GM12874 (cell line): ENCODE results near the gene MYB.

Experiments used
- TF ChIP-seq, protein P1 (sequence below): IDR thresholded peaks from 2 replicates; pipeline ENCODE4 v1.5.1; 2011; ENCODE audit warnings: low read depth, mild to moderate bottlenecking, control low read depth, low read length, moderate library complexity; ENCODE audit not compliant: insufficient read depth

Gene MYB

GRCh38 chr6:135250751-135251497, 69.8 kb downstream of the MYB start:
- TF ChIP-seq, protein P1, sequence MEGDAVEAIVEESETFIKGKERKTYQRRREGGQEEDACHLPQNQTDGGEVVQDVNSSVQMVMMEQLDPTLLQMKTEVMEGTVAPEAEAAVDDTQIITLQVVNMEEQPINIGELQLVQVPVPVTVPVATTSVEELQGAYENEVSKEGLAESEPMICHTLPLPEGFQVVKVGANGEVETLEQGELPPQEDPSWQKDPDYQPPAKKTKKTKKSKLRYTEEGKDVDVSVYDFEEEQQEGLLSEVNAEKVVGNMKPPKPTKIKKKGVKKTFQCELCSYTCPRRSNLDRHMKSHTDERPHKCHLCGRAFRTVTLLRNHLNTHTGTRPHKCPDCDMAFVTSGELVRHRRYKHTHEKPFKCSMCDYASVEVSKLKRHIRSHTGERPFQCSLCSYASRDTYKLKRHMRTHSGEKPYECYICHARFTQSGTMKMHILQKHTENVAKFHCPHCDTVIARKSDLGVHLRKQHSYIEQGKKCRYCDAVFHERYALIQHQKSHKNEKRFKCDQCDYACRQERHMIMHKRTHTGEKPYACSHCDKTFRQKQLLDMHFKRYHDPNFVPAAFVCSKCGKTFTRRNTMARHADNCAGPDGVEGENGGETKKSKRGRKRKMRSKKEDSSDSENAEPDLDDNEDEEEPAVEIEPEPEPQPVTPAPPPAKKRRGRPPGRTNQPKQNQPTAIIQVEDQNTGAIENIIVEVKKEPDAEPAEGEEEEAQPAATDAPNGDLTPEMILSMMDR, result no peak

DNA sequence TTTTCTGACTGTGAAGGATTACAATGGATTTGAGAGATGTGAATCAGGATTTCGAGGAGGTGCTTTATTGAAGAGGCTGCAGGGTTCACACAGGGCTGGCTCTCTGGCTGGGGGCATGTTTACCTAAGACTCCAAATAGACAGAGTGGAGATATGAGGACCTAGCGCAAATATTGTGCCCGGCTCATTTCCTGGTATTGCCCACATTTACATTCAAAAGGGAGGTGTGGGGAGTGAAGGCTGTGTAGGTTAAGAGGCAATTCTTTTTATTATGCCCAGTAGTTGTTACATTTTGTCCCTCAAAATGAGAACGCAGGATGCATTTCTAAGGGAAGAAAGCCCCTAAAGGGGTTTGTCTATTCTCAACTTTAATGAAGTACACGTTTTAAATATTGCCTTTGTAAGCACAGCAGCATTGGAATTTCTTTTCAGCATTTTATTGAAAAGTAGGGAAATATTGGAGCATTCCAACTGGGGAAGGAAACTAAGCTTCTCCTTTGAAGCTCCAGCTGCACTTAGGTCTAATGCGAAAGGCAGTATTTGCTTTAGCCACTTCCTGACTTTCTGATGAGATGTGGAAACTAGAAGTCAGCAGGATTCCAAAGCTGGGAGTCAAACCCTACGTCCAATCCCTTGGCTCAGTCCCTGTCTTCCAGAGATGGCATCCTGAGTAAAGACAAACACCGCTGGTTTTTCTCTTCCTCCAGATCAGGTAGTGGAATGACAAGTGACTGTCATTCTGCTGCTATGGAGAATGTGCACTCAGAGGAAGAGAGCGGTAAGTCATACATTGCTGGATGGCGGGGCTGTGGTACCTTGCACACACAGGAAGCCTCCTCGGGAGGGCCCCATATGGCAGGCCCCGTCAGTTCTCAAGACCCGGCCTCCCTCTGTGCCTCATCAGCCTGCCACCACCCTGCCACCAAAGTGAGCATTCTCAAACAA, 70.7 kb downstream of the MYB start:
- TF ChIP-seq, protein P1, result no peak

DNA sequence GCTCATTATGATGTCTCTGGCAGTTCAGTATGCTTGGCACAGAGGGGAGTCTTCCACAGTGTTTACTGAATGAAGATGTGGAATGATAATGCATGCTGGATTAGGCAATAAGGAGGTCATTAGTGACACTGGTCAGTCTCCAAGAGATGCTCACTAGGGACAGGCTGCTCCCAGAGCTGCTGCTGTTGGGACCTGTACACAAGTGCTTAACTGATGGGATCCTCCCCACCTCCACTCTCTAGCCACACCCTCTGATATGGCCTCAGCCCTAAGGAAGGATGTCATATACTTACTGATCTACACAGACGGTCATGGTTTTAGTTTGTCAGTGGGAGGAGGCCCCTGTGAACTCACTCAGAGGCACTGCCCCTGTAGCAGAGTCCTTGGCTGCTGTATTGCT, 73.4 kb downstream of the MYB start:
- TF ChIP-seq, protein P1, result no peak

DNA sequence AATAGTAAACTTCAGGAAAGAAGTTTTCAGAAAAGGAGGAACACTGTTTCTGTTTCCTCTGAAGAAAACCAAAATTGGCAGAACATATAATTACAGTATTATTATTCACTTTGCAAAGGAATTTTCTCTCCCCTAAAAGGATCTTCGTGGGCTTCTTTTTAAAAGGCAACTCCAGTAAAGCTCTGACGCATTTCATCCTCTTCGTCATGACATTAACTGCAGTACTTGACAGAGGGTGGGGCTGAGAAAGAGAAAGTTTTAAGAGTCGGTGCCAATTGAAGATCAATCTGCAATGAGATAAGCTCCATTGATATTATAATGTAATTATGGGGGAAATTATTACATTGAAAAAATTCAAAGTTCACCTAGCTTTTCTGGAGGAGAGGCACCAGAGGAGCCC, 75.8 kb downstream of the MYB start:
- TF ChIP-seq, protein P1, result no peak

- TF ChIP-seq, protein P1, result no peak
Observed at GRCh38 chr6:135257631-135258405, 76.7 kb downstream of the MYB start.

GRCh38 chr6:135258970-135259369, 77.9 kb downstream of the MYB start:
- TF ChIP-seq, protein P1, result no peak

DNA sequence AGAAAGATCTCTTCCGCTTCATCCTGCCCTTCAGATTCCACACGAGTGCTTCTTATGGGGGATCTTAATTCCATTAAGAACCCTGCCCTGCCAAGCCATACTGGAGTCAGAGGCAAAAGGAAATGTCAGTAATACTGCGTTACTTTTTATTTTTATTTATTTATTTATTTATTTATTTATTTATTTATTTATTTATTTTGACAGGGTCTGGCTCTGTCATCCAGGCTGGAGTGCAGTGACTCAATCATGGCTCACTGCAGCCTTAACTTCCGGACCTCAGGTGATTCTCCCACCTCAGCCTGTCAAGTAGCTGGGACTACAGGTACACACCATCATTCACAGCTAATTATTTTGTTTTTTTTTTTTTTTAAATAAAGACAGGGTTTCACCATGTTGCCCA, 79.5 kb downstream of the MYB start:
- TF ChIP-seq, protein P1, result no peak
